ENCODE measurements around the gene OR2F2.
A peak's percentile ranks its signal among the peaks of the same experiment; 100 is the strongest.

OR2F2 gene

GRCh38 chr7:143973870-143974416 lies 38.9 kb downstream of the OR2F2 start:
- in situ Hi-C loops (cut with HindIII; ENCODE audit: low pct_unique_long_range_greater_than_20kb, low sequenced_read_pairs), result no loop called here
- no peak for DNase-seq (ENCODE audit: low read depth in 1 of 2, low spot score in 1 of 2)
- no peak for TF ChIP-seq JUND (IDR thresholded peaks at IDR 0.05; ENCODE audit: low read depth)

GRCh38 chr7:143974459-143974858 lies 39.4 kb downstream of the OR2F2 start:
- peak; percentile 47 to 92 for DNase-seq (ENCODE audit: low read depth in 1 of 2, low spot score in 1 of 2)
- in situ Hi-C loops (cut with HindIII; ENCODE audit: low pct_unique_long_range_greater_than_20kb, low sequenced_read_pairs), result no loop called here
- peak; percentile 69; the same call in 1 of the 2 replicates for TF ChIP-seq JUND (IDR thresholded peaks at IDR 0.05; ENCODE audit: low read depth)

- no peak for TF ChIP-seq JUND (IDR thresholded peaks at IDR 0.05; ENCODE audit: low read depth)
- DNase-seq (ENCODE audit: low read depth in 1 of 2, low spot score in 1 of 2), result peak in 1 of 2 experiments; percentile 41
Observed at GRCh38 chr7:143975617-143976016, 40.6 kb downstream of the OR2F2 start.

GRCh38 chr7:143978585-143978984 lies 43.6 kb downstream of the OR2F2 start:
- no peak for DNase-seq (ENCODE audit: low read depth in 1 of 2, low spot score in 1 of 2)
- TF ChIP-seq JUND (IDR thresholded peaks at IDR 0.05; ENCODE audit: low read depth), result no peak
- in situ Hi-C loops (cut with HindIII; ENCODE audit: low pct_unique_long_range_greater_than_20kb, low sequenced_read_pairs), result no loop called here

More at GRCh38 chr7:143975617-143976016, 40.6 kb downstream of the OR2F2 start:
- in situ Hi-C loops (cut with HindIII; ENCODE audit: low pct_unique_long_range_greater_than_20kb, low sequenced_read_pairs), result no loop called here

GRCh38 chr7:143979359-143979758 lies 44.3 kb downstream of the OR2F2 start:
- DNase-seq (ENCODE audit: low read depth in 1 of 2, low spot score in 1 of 2), result peak in 1 of 2 experiments; percentile 9
- no peak for TF ChIP-seq JUND (IDR thresholded peaks at IDR 0.05; ENCODE audit: low read depth)
- in situ Hi-C loops (cut with HindIII; ENCODE audit: low pct_unique_long_range_greater_than_20kb, low sequenced_read_pairs), result no loop called here

GRCh38 chr7:143979998-143980397 lies 45.0 kb downstream of the OR2F2 start:
- in situ Hi-C loops (cut with HindIII; ENCODE audit: low pct_unique_long_range_greater_than_20kb, low sequenced_read_pairs), result no loop called here
- no peak for DNase-seq (ENCODE audit: low read depth in 1 of 2, low spot score in 1 of 2)
- TF ChIP-seq JUND (IDR thresholded peaks at IDR 0.05; ENCODE audit: low read depth), result no peak

GRCh38 chr7:143980746-143981510 lies 45.9 kb downstream of the OR2F2 start:
- TF ChIP-seq JUND (IDR thresholded peaks at IDR 0.05; ENCODE audit: low read depth), result no peak
- DNase-seq (ENCODE audit: low read depth in 1 of 2, low spot score in 1 of 2), result no peak
- in situ Hi-C loops (cut with HindIII; ENCODE audit: low pct_unique_long_range_greater_than_20kb, low sequenced_read_pairs), result no loop called here

GRCh38 chr7:143983960-143984359 lies 48.9 kb downstream of the OR2F2 start:
- DNase-seq (ENCODE audit: low read depth in 1 of 2, low spot score in 1 of 2), result no peak
- no peak for TF ChIP-seq JUND (IDR thresholded peaks at IDR 0.05; ENCODE audit: low read depth)
- in situ Hi-C loops (cut with HindIII; ENCODE audit: low pct_unique_long_range_greater_than_20kb, low sequenced_read_pairs), result no loop called here
